ENCODE measurements around the gene BAIAP2. TPM values are rescaled to one million over a fixed set of nuclear protein-coding genes. Genes with fewer than 3 reads are reported as not detected.

Gene BAIAP2
- total and polyA plus RNA-seq, 2 of the 13 experiments (the other 11 are each of a cell fraction or from before 2014, with no cell fraction given), result 22.5 to 24.0 TPM

- no peak overlapping the region for H3K27ac ChIP-seq (ENCODE audit: extremely low read length, insufficient read depth, low read length)
- in situ Hi-C loops (cut with HindIII; ENCODE audit: extremely low pct_ligation_motif_present, low pct_unique_long_range_greater_than_20kb), result loop anchor here (5.0 kb wide), 2 partner anchors 50 to 85 kb away; no protein-coding TSS in a partner anchor
- TF ChIP-seq CC2D1A (CRISPR knock-in tag; IDR thresholded peaks at IDR 0.05) (no peak), RCOR2 (CRISPR knock-in tag; IDR thresholded peaks at IDR 0.05) (no peak), ZNF770 (CRISPR knock-in tag; IDR thresholded peaks at IDR 0.05) (peak; percentile 88), ZKSCAN8 (CRISPR knock-in tag; IDR thresholded peaks at IDR 0.05; ENCODE audit: borderline replicate concordance) (0 out of 2 replicates have a peak, but pooled peaks have one; percentile 31), ZNF674 (CRISPR knock-in tag; IDR thresholded peaks at IDR 0.05; ENCODE audit: low read depth) (no peak), ZSCAN25 (CRISPR knock-in tag; IDR thresholded peaks at IDR 0.05) (peak; percentile 57; the same call in 1 of the 2 replicates), ZNF101 (CRISPR knock-in tag; IDR thresholded peaks at IDR 0.05; ENCODE audit: borderline replicate concordance, low read depth) (no peak), ZFP91 (CRISPR knock-in tag; IDR thresholded peaks at IDR 0.05; ENCODE audit: borderline replicate concordance) (peak; percentile 86), WIZ (CRISPR knock-in tag; IDR thresholded peaks at IDR 0.05) (no peak), MYC (CRISPR knock-in tag; IDR thresholded peaks at IDR 0.05; ENCODE audit: borderline replicate concordance) (peak; percentile 75; the same call in 1 of the 2 replicates), ZNF740 (CRISPR knock-in tag; IDR thresholded peaks at IDR 0.05) (no peak), USF2 (IDR thresholded peaks at IDR 0.05; ENCODE audit: low read depth, low read length) (no peak), USF2 (CRISPR knock-in tag; IDR thresholded peaks at IDR 0.05; ENCODE audit: borderline replicate concordance) (no peak)
- TF ChIP-seq, protein P1, sequence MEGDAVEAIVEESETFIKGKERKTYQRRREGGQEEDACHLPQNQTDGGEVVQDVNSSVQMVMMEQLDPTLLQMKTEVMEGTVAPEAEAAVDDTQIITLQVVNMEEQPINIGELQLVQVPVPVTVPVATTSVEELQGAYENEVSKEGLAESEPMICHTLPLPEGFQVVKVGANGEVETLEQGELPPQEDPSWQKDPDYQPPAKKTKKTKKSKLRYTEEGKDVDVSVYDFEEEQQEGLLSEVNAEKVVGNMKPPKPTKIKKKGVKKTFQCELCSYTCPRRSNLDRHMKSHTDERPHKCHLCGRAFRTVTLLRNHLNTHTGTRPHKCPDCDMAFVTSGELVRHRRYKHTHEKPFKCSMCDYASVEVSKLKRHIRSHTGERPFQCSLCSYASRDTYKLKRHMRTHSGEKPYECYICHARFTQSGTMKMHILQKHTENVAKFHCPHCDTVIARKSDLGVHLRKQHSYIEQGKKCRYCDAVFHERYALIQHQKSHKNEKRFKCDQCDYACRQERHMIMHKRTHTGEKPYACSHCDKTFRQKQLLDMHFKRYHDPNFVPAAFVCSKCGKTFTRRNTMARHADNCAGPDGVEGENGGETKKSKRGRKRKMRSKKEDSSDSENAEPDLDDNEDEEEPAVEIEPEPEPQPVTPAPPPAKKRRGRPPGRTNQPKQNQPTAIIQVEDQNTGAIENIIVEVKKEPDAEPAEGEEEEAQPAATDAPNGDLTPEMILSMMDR (CRISPR knock-in tag; IDR thresholded peaks at IDR 0.05), result peak; percentile 97
These were observed 107.6 kb downstream of the BAIAP2 start for GRCh38 chr17:81142301-81143199.

More at GRCh38 chr17:81142301-81143199, 107.6 kb downstream of the BAIAP2 start:
- peak overlapping the region; percentile 34 for H3K9ac ChIP-seq (ENCODE audit: insufficient read depth, low read depth, low read length)
- FAIRE-seq (peak; percentile 88), ATAC-seq (peak; percentile 92), DNase-seq (ENCODE audit: low spot score) (peak; percentile 82)
- WGBS (ENCODE audit: low lambda C conversion rate), result 29% methylated on average over 12 of the region's 25 CpGs
- H3K36me3 ChIP-seq (replicated peaks in 1 of 2; ENCODE audit: control insufficient read depth in 1 of 2, insufficient read depth in 2 of 2, low read length in 2 of 2), result no peaks in the 10 kb centered on the region
- H3K9me3 ChIP-seq (ENCODE audit: low read length), result no peaks in the 10 kb centered on the region
- peak overlapping the region; percentile 68 for H3K4me2 ChIP-seq (ENCODE audit: low read depth, low read length)
- no peaks in the 10 kb centered on the region for H3K79me2 ChIP-seq (ENCODE audit: insufficient read depth, low read length)
- BruUV-seq (replicated peaks), result no TSS peak
- no peak overlapping the region for H2AFZ ChIP-seq (ENCODE audit: low read length)
- ChIA-PET POLR2A (interaction anchor here (0.7 to 1.4 kb wide), 10 partner anchors 8 to 99 kb away, joined by 3 to 6 read pairs (median 3); partner anchors contain the start of genes CEP131, NDUFAF8 and TEPSIN), CTCF (ENCODE audit: low intra/inter-chr PET ratio, low total read pairs) (interaction anchor here (1.1 to 2.8 kb wide), 5 partner anchors 9 to 99 kb away, joined by 3 to 28 read pairs (median 12); no protein-coding TSS in a partner anchor)
- intact Hi-C loops (cut with micrococcal nuclease; ENCODE audit: unreplicated experiment), result loop anchor here (1.0 to 5.0 kb wide), 4 partner anchors 47 to 99 kb away; partner anchors contain the start of gene CEP131
- H3K4me3 ChIP-seq (replicated peaks in 1 of 3; ENCODE audit: insufficient read depth in 1 of 3, low read depth in 2 of 3, low read length in 3 of 3), result peak overlapping the region in 2 of 3 experiments; percentile 3 to 51; a peak in 2 of 6 replicates
- H4K20me1 ChIP-seq (ENCODE audit: insufficient read depth, low read length), result no peaks in the 10 kb centered on the region
- H3K27me3 ChIP-seq (ENCODE audit: control insufficient read depth in 1 of 2, insufficient read depth in 2 of 2, low read length in 2 of 2), result no peaks in the 10 kb centered on the region
- peaks cover 31% of the 10 kb centered on the region for H3K4me1 ChIP-seq (ENCODE audit: insufficient read depth, low read length)
